ENCODE results near the gene NFYA.

DNA sequence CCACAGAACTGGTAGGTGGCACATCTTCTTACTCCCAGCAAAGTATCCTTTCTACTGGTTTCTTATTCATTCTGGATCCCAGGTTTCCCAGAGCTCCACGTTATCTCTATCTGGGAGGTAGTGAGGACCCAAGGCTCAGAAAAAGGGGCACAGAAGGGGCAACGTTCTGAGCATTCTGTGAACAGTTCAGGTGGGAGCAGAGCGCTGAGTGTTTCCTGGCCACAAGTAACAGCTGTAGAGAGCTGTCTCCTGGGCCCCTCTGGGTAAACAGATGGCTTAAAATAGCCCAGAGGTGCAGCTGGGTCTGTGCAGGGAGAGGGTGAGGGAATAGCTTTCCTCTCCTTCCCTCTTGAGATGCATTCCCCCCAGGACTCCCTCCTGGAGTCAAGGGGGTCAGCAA is 17.6 kb upstream of the NFYA start:
- no peak for TF ChIP-seq POLR2AphosphoS5 (IDR thresholded peaks at IDR 0.05; ENCODE audit: low read depth, low read length)
- TF ChIP-seq, protein P1, sequence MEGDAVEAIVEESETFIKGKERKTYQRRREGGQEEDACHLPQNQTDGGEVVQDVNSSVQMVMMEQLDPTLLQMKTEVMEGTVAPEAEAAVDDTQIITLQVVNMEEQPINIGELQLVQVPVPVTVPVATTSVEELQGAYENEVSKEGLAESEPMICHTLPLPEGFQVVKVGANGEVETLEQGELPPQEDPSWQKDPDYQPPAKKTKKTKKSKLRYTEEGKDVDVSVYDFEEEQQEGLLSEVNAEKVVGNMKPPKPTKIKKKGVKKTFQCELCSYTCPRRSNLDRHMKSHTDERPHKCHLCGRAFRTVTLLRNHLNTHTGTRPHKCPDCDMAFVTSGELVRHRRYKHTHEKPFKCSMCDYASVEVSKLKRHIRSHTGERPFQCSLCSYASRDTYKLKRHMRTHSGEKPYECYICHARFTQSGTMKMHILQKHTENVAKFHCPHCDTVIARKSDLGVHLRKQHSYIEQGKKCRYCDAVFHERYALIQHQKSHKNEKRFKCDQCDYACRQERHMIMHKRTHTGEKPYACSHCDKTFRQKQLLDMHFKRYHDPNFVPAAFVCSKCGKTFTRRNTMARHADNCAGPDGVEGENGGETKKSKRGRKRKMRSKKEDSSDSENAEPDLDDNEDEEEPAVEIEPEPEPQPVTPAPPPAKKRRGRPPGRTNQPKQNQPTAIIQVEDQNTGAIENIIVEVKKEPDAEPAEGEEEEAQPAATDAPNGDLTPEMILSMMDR (IDR thresholded peaks at IDR 0.05 in 2 of 3, conservative IDR thresholded peaks at IDR 0.05 in 1 of 3; ENCODE audit: borderline replicate concordance in 1 of 3, insufficient read depth in 1 of 3, low read depth in 2 of 3, low read length in 2 of 3) = no peak
- TF ChIP-seq, protein P2, sequence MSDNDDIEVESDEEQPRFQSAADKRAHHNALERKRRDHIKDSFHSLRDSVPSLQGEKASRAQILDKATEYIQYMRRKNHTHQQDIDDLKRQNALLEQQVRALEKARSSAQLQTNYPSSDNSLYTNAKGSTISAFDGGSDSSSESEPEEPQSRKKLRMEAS (IDR thresholded peaks at IDR 0.05) = no peak
- TF ChIP-seq EGR1 (IDR thresholded peaks at IDR 0.05; ENCODE audit: low read depth) = no peak
- no peak for TF ChIP-seq SRF (IDR thresholded peaks at IDR 0.05; ENCODE audit: low read depth)
- TF ChIP-seq POLR2A (IDR thresholded peaks at IDR 0.05; ENCODE audit: borderline replicate concordance, extremely low read depth, insufficient read depth, insufficient read length) = no peak

Measured in HCT116 (cell line).